Right atrium auricular region (tissue), 2 donors: ENCODE results near the gene PDGFA. TPM values are rescaled to one million over a fixed set of nuclear protein-coding genes. Genes with fewer than 3 reads are reported as not detected.
A peak's percentile ranks its signal among the peaks of the same experiment; 100 is the strongest.

Source experiments
- DNase-seq: peaks from one replicate; pipeline ENCODE4 v3.0.0-alpha.2; 2019; ENCODE audit warnings: low spot score
- H3K27ac ChIP-seq, 2 donors: fragments of 200-600 bp; sonication (generic); 1 replicate in 1 of 2; 2 replicates in 1 of 2; pipeline ENCODE4 v1.5.1; 2016 to 2019
- H3K27me3 ChIP-seq, 2 donors: fragments of 200-600 bp; sonication (generic); one replicate each; pipeline versions ENCODE4 v1.5.1 to v1.6.0; 2017 to 2019
- H3K36me3 ChIP-seq: fragments of 200-600 bp; sonication (generic); one replicate; pipeline ENCODE4 v1.5.1; 2016
- H3K4me1 ChIP-seq, 2 donors: fragments of 200-600 bp; sonication (generic); one replicate each; pipeline versions ENCODE4 v1.5.1 to v1.6.0; 2017 to 2019
- H3K4me3 ChIP-seq, 2 donors: fragments of 200-600 bp; sonication (generic); 1 replicate in 1 of 2; 2 replicates in 1 of 2; pipeline ENCODE4 v1.5.1; 2017 to 2019; ENCODE audit warnings: mild to moderate bottlenecking in 1 of 2, moderate library complexity in 1 of 2
- H3K9me3 ChIP-seq, 2 donors: fragments of 200-600 bp; sonication (generic); one replicate each; pipeline ENCODE4 v1.5.1; 2019
- CTCF ChIP-seq, 2 donors: fragments of 200-600 bp; sonication (generic); IDR thresholded peaks; one replicate each; pipeline ENCODE4 v1.5.1; 2019; ENCODE audit warnings: antibody characterized with exemption in 2 of 2
- total RNA-seq, 2 donors: library from RNA; depleted of rRNA; stranded (reverse); fragments of >200 nt; gene quantifications; one replicate each; pipeline ENCODE4 v1.1.0, GENCODE V29; 2016

Gene PDGFA
- total RNA-seq, 2 donors from 2014 or later: 31.8 to 34.2 TPM

GRCh38 chr7:514651-515598, 4.7 kb downstream of the PDGFA start:
- no peaks in the 10 kb centered on the region for H3K9me3 ChIP-seq
- H3K27me3 ChIP-seq: no peaks in the 10 kb centered on the region
- peaks cover 20% of the 10 kb centered on the region for H3K36me3 ChIP-seq
- H3K27ac ChIP-seq: peak overlapping the region; percentile 94 to 96
- no peak for DNase-seq
- peaks cover 0 to 62% of the 10 kb centered on the region in 2 donors for H3K4me1 ChIP-seq
- no peak for TF ChIP-seq CTCF (IDR thresholded peaks at IDR 0.05)
- peak overlapping the region in 1 of 2 donors; percentile 0 for H3K4me3 ChIP-seq

GRCh38 chr7:514242-514641, 5.4 kb downstream of the PDGFA start:
- DNase-seq: no peak
- peak overlapping the region in 1 of 2 donors; percentile 0 for H3K4me3 ChIP-seq
- H3K27ac ChIP-seq: peak overlapping the region; percentile 94 to 96
- H3K27me3 ChIP-seq: no peaks in the 10 kb centered on the region
- H3K36me3 ChIP-seq: peaks cover 27% of the 10 kb centered on the region
- H3K4me1 ChIP-seq: peaks cover 0 to 61% of the 10 kb centered on the region in 2 donors
- TF ChIP-seq CTCF (IDR thresholded peaks at IDR 0.05): no peak
- H3K9me3 ChIP-seq: no peaks in the 10 kb centered on the region

- H3K27me3 ChIP-seq: no peaks in the 10 kb centered on the region
- H3K36me3 ChIP-seq: peaks cover 33% of the 10 kb centered on the region
- no peak overlapping the region for H3K4me3 ChIP-seq
- DNase-seq: no peak
- H3K27ac ChIP-seq: peak overlapping the region; percentile 94 to 96
- peaks cover 0 to 59% of the 10 kb centered on the region in 2 donors for H3K4me1 ChIP-seq
- no peaks in the 10 kb centered on the region for H3K9me3 ChIP-seq
- TF ChIP-seq CTCF (IDR thresholded peaks at IDR 0.05): no peak
Measured at GRCh38 chr7:513521-514166, 6.0 kb downstream of the PDGFA start.

GRCh38 chr7:512541-513311, 6.9 kb downstream of the PDGFA start:
- no peaks in the 10 kb centered on the region for H3K9me3 ChIP-seq
- no peak overlapping the region for H3K4me3 ChIP-seq
- peaks cover 0 to 50% of the 10 kb centered on the region in 2 donors for H3K4me1 ChIP-seq
- TF ChIP-seq CTCF (IDR thresholded peaks at IDR 0.05): no peak
- H3K27ac ChIP-seq: peak overlapping the region; percentile 94 to 96
- H3K36me3 ChIP-seq: peaks cover 42% of the 10 kb centered on the region
- DNase-seq: no peak
- H3K27me3 ChIP-seq: no peaks in the 10 kb centered on the region

GRCh38 chr7:512146-512510, 7.5 kb downstream of the PDGFA start:
- no peak overlapping the region for H3K27ac ChIP-seq
- peaks cover 0 to 50% of the 10 kb centered on the region in 2 donors for H3K4me1 ChIP-seq
- H3K4me3 ChIP-seq: no peak overlapping the region
- no peak for TF ChIP-seq CTCF (IDR thresholded peaks at IDR 0.05)
- no peaks in the 10 kb centered on the region for H3K27me3 ChIP-seq
- H3K9me3 ChIP-seq: no peaks in the 10 kb centered on the region
- H3K36me3 ChIP-seq: peaks cover 48% of the 10 kb centered on the region
- no peak for DNase-seq
